ENCODE data around the gene CCDC148. TPM values are rescaled to one million over a fixed set of nuclear protein-coding genes. Genes with fewer than 3 reads are reported as not detected.

Gene CCDC148
- total and polyA plus RNA-seq, 2 donors, result 0.28 to 5.3 TPM

- H3K36me3 ChIP-seq (ENCODE audit: insufficient read depth), result no peaks in the 10 kb centered on the region
- WGBS, result 73% methylated on average over 5 of the region's 5 CpGs
- no peaks in the 10 kb centered on the region for H3K4me1 ChIP-seq (ENCODE audit: insufficient read depth)
- DNase-seq (ENCODE audit: extremely low spot score), result no peak
- no peak overlapping the region for H3K4me3 ChIP-seq (ENCODE audit: low read depth, low read length)
- no peak overlapping the region for H3K27ac ChIP-seq (ENCODE audit: low read depth)
Measured at GRCh38 chr2:158125756-158126498, 330.6 kb downstream of the CCDC148 start.

- H3K27ac ChIP-seq (ENCODE audit: low read depth), result no peak overlapping the region
- no peak overlapping the region for H3K4me3 ChIP-seq (ENCODE audit: low read depth, low read length)
- DNase-seq (ENCODE audit: extremely low spot score), result no peak
- no peaks in the 10 kb centered on the region for H3K36me3 ChIP-seq (ENCODE audit: insufficient read depth)
- WGBS, result 67% methylated on average over 2 of the region's 2 CpGs
- no peaks in the 10 kb centered on the region for H3K4me1 ChIP-seq (ENCODE audit: insufficient read depth)
Measured at GRCh38 chr2:158124896-158125295, 331.7 kb downstream of the CCDC148 start.

Small RNAs within 50 kb of the gene (small RNA-seq; reads per million reads assigned to genes)
- not detected for gene RN7SL393P

Other genes with a start within 250 kb of the CCDC148 start
- 83.4 TPM for gene PKP4, start 199 bp upstream of the CCDC148 start, total RNA-seq
- gene PKP4, start 199 bp upstream of the CCDC148 start, polyA plus RNA-seq, result 23.7 TPM

Measured in urinary bladder (tissue), 4 donors.